Activated CD8-positive, alpha-beta T cell treated with anti-CD3 and anti-CD28 coated beads for 36 hours (primary cell): ENCODE measurements around the gene ADGRA3. TPM values are rescaled to one million over a fixed set of nuclear protein-coding genes. Genes with fewer than 3 reads are reported as not detected.
A peak's percentile ranks its signal among the peaks of the same experiment; 100 is the strongest.
"Not testable (repeated sequence)": the region's sequence is repeated elsewhere in the genome, so short reads cannot be mapped to it uniquely, and the experiment has no call there.

Experiments
- ATAC-seq: fragments of 200-7000 bp; cut with Tn5 transposase; one replicate; pipeline ENCODE4 v1.10.0; 2021; ENCODE audit warnings: mild to moderate bottlenecking, moderate library complexity
- CTCF ChIA-PET: fragments of 350-600 bp; sonication (Branson Sonifier 250); formaldehyde crosslinking; loops from one replicate; lab custom pipeline; 2021; ENCODE audit warnings: antibody characterized with exemption; lab: Charles Lee
- POLR2A ChIA-PET: fragments of 350-600 bp; sonication (Branson Sonifier 250); formaldehyde crosslinking; loops from one replicate; lab custom pipeline; 2021; ENCODE audit warnings: antibody characterized with exemption; lab: Charles Lee
- DNase-seq: peaks from one replicate; pipeline ENCODE4 v3.0.0-alpha.2; 2020
- H3K27ac Mint-ChIP-seq: one replicate; pipeline ENCODE4 v1.8.0; 2021; ENCODE audit warnings: mild to moderate bottlenecking, mixed read lengths
- H3K27me3 Mint-ChIP-seq: one replicate; pipeline ENCODE4 v1.8.0; 2021; ENCODE audit warnings: mixed read lengths
- H3K36me3 Mint-ChIP-seq: one replicate; pipeline ENCODE4 v1.8.0; 2021; ENCODE audit warnings: low read depth, mixed read lengths
- H3K4me1 Mint-ChIP-seq: one replicate; pipeline ENCODE4 v1.8.0; 2021; ENCODE audit warnings: low read depth, mixed read lengths
- H3K4me3 Mint-ChIP-seq: one replicate; pipeline ENCODE4 v1.8.0; 2021; ENCODE audit warnings: mild to moderate bottlenecking, moderate library complexity, mixed read lengths
- H3K9me3 Mint-ChIP-seq: one replicate; pipeline ENCODE4 v1.8.0; 2021; ENCODE audit warnings: mixed read lengths
- CTCF ChIP-seq: fragments of 200-600 bp; IDR thresholded peaks from one replicate; pipeline ENCODE4 v1.8.0; 2022; ENCODE audit warnings: antibody characterized with exemption, mild to moderate bottlenecking
- intact Hi-C: fragments of 100-400 bp; cut with micrococcal nuclease; formaldehyde crosslinking; loops from one replicate; pipeline ENCODE4 v1.10.0; 2022
- total RNA-seq, 2 experiments: library from RNA; stranded (reverse); gene quantifications; one replicate each; pipeline ENCODE4 v1.2.3, GENCODE V29; 2021

ADGRA3 gene
- total RNA-seq, 2 experiments from 2014 or later: 12.9 to 13.2 TPM

GRCh38 chr4:22398671-22399070 lies 117.2 kb downstream of the ADGRA3 start:
- intact Hi-C loops: no loop called here
- Mint-ChIP-seq H3K27ac (no peak overlapping the region), H3K4me1 (peaks cover 10% of the 10 kb centered on the region), H3K27me3 (no peaks in the 10 kb centered on the region), H3K4me3 (no peak overlapping the region), H3K36me3 (peaks cover 33% of the 10 kb centered on the region), H3K9me3 (peaks cover 8% of the 10 kb centered on the region)
- ChIA-PET CTCF (no interaction called here), POLR2A (no interaction called here)
- no peak for TF ChIP-seq CTCF
- DNase-seq (no peak), ATAC-seq (no peak)

GRCh38 chr4:22391551-22391950 lies 124.3 kb downstream of the ADGRA3 start:
- ATAC-seq (no peak), DNase-seq (no peak)
- H3K4me3 Mint-ChIP-seq: no peak overlapping the region
- H3K4me1 Mint-ChIP-seq: peaks cover 4% of the 10 kb centered on the region
- no peak overlapping the region for H3K27ac Mint-ChIP-seq
- H3K36me3 Mint-ChIP-seq: peaks cover 1% of the 10 kb centered on the region
- CTCF ChIA-PET: interaction anchor here (1.0 to 7.8 kb wide), 2 partner anchors 16 to 601 kb away, joined by 3 to 118 read pairs; no protein-coding TSS in a partner anchor
- intact Hi-C loops: no loop called here
- POLR2A ChIA-PET: interaction anchor here (0.6 kb wide), 1 partner anchor 43 kb away, joined by 3 read pairs; no protein-coding TSS in a partner anchor
- H3K9me3 Mint-ChIP-seq: no peaks in the 10 kb centered on the region
- no peak for TF ChIP-seq CTCF
- H3K27me3 Mint-ChIP-seq: no peaks in the 10 kb centered on the region

GRCh38 chr4:22389240-22389870 lies 126.5 kb downstream of the ADGRA3 start:
- Mint-ChIP-seq H3K9me3 (no peaks in the 10 kb centered on the region), H3K27ac (no peak overlapping the region), H3K4me3 (no peak overlapping the region), H3K4me1 (peaks cover 12% of the 10 kb centered on the region), H3K27me3 (no peaks in the 10 kb centered on the region), H3K36me3 (peaks cover 1% of the 10 kb centered on the region)
- ChIA-PET POLR2A (no interaction called here), CTCF (interaction anchor here (0.6 to 7.8 kb wide), 26 partner anchors 10 to 697 kb away, joined by 3 to 118 read pairs (median 3); partner anchors contain the start of gene KCNIP4)
- ATAC-seq: peak; percentile 74
- peak; percentile 59 for DNase-seq
- intact Hi-C loops: loop anchor here (5.0 to 10.0 kb wide), 3 partner anchors 152 to 597 kb away; no protein-coding TSS in a partner anchor
- TF ChIP-seq CTCF: peak; percentile 67

- no peaks in the 10 kb centered on the region for H3K9me3 Mint-ChIP-seq
- H3K4me3 Mint-ChIP-seq: no peak overlapping the region
- H3K36me3 Mint-ChIP-seq: peaks cover 6% of the 10 kb centered on the region
- DNase-seq: peak; percentile 22
- ChIA-PET POLR2A (no interaction called here), CTCF (interaction anchor here (1.4 to 7.8 kb wide), 2 partner anchors 148 to 595 kb away, joined by 4 to 118 read pairs; no protein-coding TSS in a partner anchor)
- no peaks in the 10 kb centered on the region for H3K27me3 Mint-ChIP-seq
- no peak for TF ChIP-seq CTCF
- peaks cover 12% of the 10 kb centered on the region for H3K4me1 Mint-ChIP-seq
- no peak overlapping the region for H3K27ac Mint-ChIP-seq
- intact Hi-C loops: loop anchor here (5.0 to 10.0 kb wide), 3 partner anchors 148 to 593 kb away; no protein-coding TSS in a partner anchor
- ATAC-seq: peak; percentile 90
Measured at GRCh38 chr4:22385611-22386011, 130.3 kb downstream of the ADGRA3 start.

GRCh38 chr4:22384154-22384553 lies 131.7 kb downstream of the ADGRA3 start:
- H3K36me3 Mint-ChIP-seq: peaks cover 6% of the 10 kb centered on the region
- ATAC-seq (no peak), DNase-seq (no peak)
- no peaks in the 10 kb centered on the region for H3K27me3 Mint-ChIP-seq
- no peak overlapping the region for H3K4me3 Mint-ChIP-seq
- POLR2A ChIA-PET: no interaction called here
- CTCF ChIA-PET: no interaction called here
- no peak for TF ChIP-seq CTCF
- H3K9me3 Mint-ChIP-seq: no peaks in the 10 kb centered on the region
- peaks cover 12% of the 10 kb centered on the region for H3K4me1 Mint-ChIP-seq
- intact Hi-C loops: loop anchor here (10.0 kb wide), 1 partner anchor 249 kb away; no protein-coding TSS in a partner anchor
- no peak overlapping the region for H3K27ac Mint-ChIP-seq

- H3K27me3 Mint-ChIP-seq, H3K36me3 Mint-ChIP-seq, H3K27ac Mint-ChIP-seq, POLR2A ChIA-PET, H3K4me3 Mint-ChIP-seq, ATAC-seq, DNase-seq, CTCF ChIA-PET, H3K9me3 Mint-ChIP-seq: not testable (repeated sequence)
- H3K4me1 Mint-ChIP-seq: peaks cover 12% of the 10 kb centered on the region
- intact Hi-C loops: loop anchor here (10.0 kb wide), 1 partner anchor 247 kb away; no protein-coding TSS in a partner anchor
Measured at GRCh38 chr4:22382216-22382615, 133.7 kb downstream of the ADGRA3 start.
